Caco-2 (cell line): ENCODE results near the gene FIBP. TPM values are rescaled to one million over a fixed set of nuclear protein-coding genes. Genes with fewer than 3 reads are reported as not detected.

Source experiments
- BruUV-seq: library from RNA; stranded (reverse); fragments of 400-500 nt; replicated peaks from 2 replicates; lab custom pipeline; 2021; lab: Mats Ljungman, UMichigan
- CTCF ChIA-PET: fragments of 300-600 bp; sonication (Branson Sonifier 250); formaldehyde crosslinking; loops from one replicate; lab custom pipeline; 2022; ENCODE audit warnings: antibody characterized with exemption; lab: Charles Lee
- POLR2A ChIA-PET: fragments of 300-600 bp; sonication (Branson Sonifier 250); formaldehyde crosslinking; loops from one replicate; lab custom pipeline; 2022; ENCODE audit warnings: antibody characterized with exemption; lab: Charles Lee
- DNase-seq, 2 experiments: peaks; one replicate each; pipeline versions ENCODE4 v3.0.0 to v3.0.0-alpha.2; 2020 to 2022
- H3K27me3 ChIP-seq: replicated peaks from 2 replicates; pipeline ENCODE4 v1.6.0; 2011; ENCODE audit warnings: low read length; ENCODE audit not compliant: control insufficient read depth, insufficient read depth
- H3K36me3 ChIP-seq: 2 replicates; pipeline ENCODE4 v1.5.1; 2011; ENCODE audit warnings: low read length; ENCODE audit not compliant: control insufficient read depth, insufficient read depth
- H3K4me1 ChIP-seq: fragments of 250-450 bp; sonication (Bioruptor Pico); 2 replicates; pipeline ENCODE4 v1.5.1; 2020; ENCODE audit warnings: mild to moderate bottlenecking
- H3K4me3 ChIP-seq: 2 replicates; pipeline ENCODE4 v1.5.1; 2011; ENCODE audit warnings: low read depth, mild to moderate bottlenecking, control low read depth, low read length
- H3K9me3 ChIP-seq: fragments of 250-450 bp; sonication (Bioruptor Pico); 2 replicates; pipeline ENCODE4 v1.5.1; 2020; ENCODE audit warnings: mild to moderate bottlenecking, moderate library complexity
- H3K27ac Mint-ChIP-seq: one replicate; pipeline ENCODE4 v1.8.0; 2022; ENCODE audit warnings: mixed read lengths; ENCODE audit not compliant: unreplicated experiment
- H3K27me3 Mint-ChIP-seq: one replicate; pipeline ENCODE4 v1.8.0; 2022; ENCODE audit warnings: mixed read lengths; ENCODE audit not compliant: insufficient read depth, unreplicated experiment
- H3K36me3 Mint-ChIP-seq: one replicate; pipeline ENCODE4 v1.8.0; 2022; ENCODE audit warnings: mild to moderate bottlenecking, mixed read lengths; ENCODE audit not compliant: insufficient read depth, unreplicated experiment
- H3K4me1 Mint-ChIP-seq: one replicate; pipeline ENCODE4 v1.8.0; 2022; ENCODE audit warnings: low read depth, mixed read lengths; ENCODE audit not compliant: unreplicated experiment
- H3K4me3 Mint-ChIP-seq: one replicate; pipeline ENCODE4 v1.8.0; 2022; ENCODE audit warnings: mild to moderate bottlenecking, moderate library complexity, mixed read lengths; ENCODE audit not compliant: unreplicated experiment
- H3K9me3 Mint-ChIP-seq: one replicate; pipeline ENCODE4 v1.8.0; 2022; ENCODE audit warnings: mixed read lengths; ENCODE audit not compliant: unreplicated experiment
- CTCF ChIP-seq, 2 experiments: fragments of 200-600 bp in 1 of 2; IDR thresholded peaks; 1 replicate in 1 of 2; 2 replicates in 1 of 2; pipeline versions ENCODE4 v1.5.1 to v1.8.0; 2011 to 2022; ENCODE audit warnings: antibody characterized with exemption in 1 of 2, control low read depth in 1 of 2, inconsistent platforms in 1 of 2, low read depth in 1 of 2, low read length in 1 of 2, mild to moderate bottlenecking in 1 of 2, moderate library complexity in 1 of 2; ENCODE audit not compliant: insufficient read depth in 1 of 2, severe bottlenecking in 1 of 2, unreplicated experiment in 1 of 2
- intact Hi-C: fragments of 100-400 bp; cut with micrococcal nuclease; formaldehyde crosslinking; loops from one replicate; pipeline ENCODE4 v1.10.0; 2022; ENCODE audit not compliant: unreplicated experiment
- total RNA-seq: library from RNA; stranded (reverse); gene quantifications from 2 replicates; pipeline ENCODE4 v1.2.3, GENCODE V29; 2022

Gene FIBP
- total RNA-seq, 1 experiment from 2014 or later: 61.5 TPM

GRCh38 chr11:65862941-65863888, 25.1 kb downstream of the FIBP start:
- no peaks in the 10 kb centered on the region for H3K9me3 Mint-ChIP-seq
- no peak for TF ChIP-seq CTCF (IDR thresholded peaks at IDR 0.05; ENCODE audit: insufficient read depth in 1 of 2, low read depth in 1 of 2, low read length in 1 of 2, severe bottlenecking in 1 of 2, unreplicated experiment in 1 of 2)
- peaks cover 56% of the 10 kb centered on the region for H3K36me3 Mint-ChIP-seq
- no TSS peak for BruUV-seq
- ChIA-PET POLR2A (no interaction called here), CTCF (interaction anchor here (7.7 kb wide), 1 partner anchor 24 kb away, joined by 241 read pairs; the partner anchor contains the start of genes CCDC85B and FIBP)
- peaks cover 8% of the 10 kb centered on the region for H3K4me1 Mint-ChIP-seq
- H3K9me3 ChIP-seq: no peaks in the 10 kb centered on the region
- H3K27me3 Mint-ChIP-seq: no peaks in the 10 kb centered on the region
- H3K27me3 ChIP-seq: no peaks in the 10 kb centered on the region
- H3K36me3 ChIP-seq: no peaks in the 10 kb centered on the region
- intact Hi-C loops: no loop called here
- no peak overlapping the region for H3K4me3 ChIP-seq
- peak in 1 of 2 experiments; percentile 32 for DNase-seq
- H3K27ac Mint-ChIP-seq: no peak overlapping the region
- no peak overlapping the region for H3K4me3 Mint-ChIP-seq
- H3K4me1 ChIP-seq: peaks cover 8% of the 10 kb centered on the region

GRCh38 chr11:65862191-65862735, 26.0 kb downstream of the FIBP start:
- ChIA-PET CTCF (interaction anchor here (4.3 to 7.7 kb wide), 2 partner anchors 25 to 150 kb away, joined by 27 to 241 read pairs; partner anchors contain the start of genes CCDC85B, FIBP and KAT5), POLR2A (no interaction called here)
- no peak overlapping the region for H3K4me3 ChIP-seq

More at GRCh38 chr11:65862191-65862735, 26.0 kb downstream of the FIBP start:
- Mint-ChIP-seq H3K27me3 (no peaks in the 10 kb centered on the region), H3K36me3 (peaks cover 64% of the 10 kb centered on the region), H3K4me3 (peak overlapping the region; percentile 0), H3K4me1 (peaks cover 8% of the 10 kb centered on the region), H3K27ac (no peak overlapping the region), H3K9me3 (no peaks in the 10 kb centered on the region)
- Histone ChIP-seq H3K27me3 (no peaks in the 10 kb centered on the region), H3K36me3 (no peaks in the 10 kb centered on the region), H3K9me3 (no peaks in the 10 kb centered on the region), H3K4me1 (peaks cover 8% of the 10 kb centered on the region)
- BruUV-seq: no TSS peak
- intact Hi-C loops: no loop called here
- no peak for TF ChIP-seq CTCF (IDR thresholded peaks at IDR 0.05; ENCODE audit: insufficient read depth in 1 of 2, low read depth in 1 of 2, low read length in 1 of 2, severe bottlenecking in 1 of 2, unreplicated experiment in 1 of 2)
- DNase-seq: peak in 1 of 2 experiments; percentile 23
